Right ventricle myocardium superior (tissue), 1 donor: ENCODE data around the gene ZFYVE27. TPM values are rescaled to one million over a fixed set of nuclear protein-coding genes. Genes with fewer than 3 reads are reported as not detected.

Experiments
- ATAC-seq: fragments of 200-7000 bp; cut with Tn5 transposase; one replicate; pipeline ENCODE4 v1.9.1; 2020; ENCODE audit warnings: mild to moderate bottlenecking; ENCODE audit not compliant: poor library complexity
- DNase-seq: peaks from one replicate; pipeline ENCODE4 v3.0.0-alpha.2; 2020
- intact Hi-C: fragments of 100-400 bp; cut with DNase I; formaldehyde crosslinking; loops from one replicate; pipeline ENCODE4 v1.11.2; 2022
- total RNA-seq: library from RNA; stranded (reverse); fragmentation: NEBNext Ultra II Directional; extraction: Animal tissue kit (Norgen Biotek cat#: 25700); gene quantifications from one replicate; pipeline ENCODE4 v1.2.1, GENCODE V29; 2021
- donor health status: DM: no; HTN: yes; CAD: no; lungs with severe emphysema.

Gene ZFYVE27
- total RNA-seq, 1 donor from 2014 or later, result 10.6 TPM

GRCh38 chr10:97737770-97738265 is 890 bp downstream of the ZFYVE27 start:
- DNase-seq (no peak), ATAC-seq (no peak)
- intact Hi-C loops, result no loop called here

- ATAC-seq, result no peak
- intact Hi-C loops, result no loop called here
- DNase-seq, result no peak
These were observed 1.7 kb downstream of the ZFYVE27 start for GRCh38 chr10:97738616-97739015.

GRCh38 chr10:97740613-97741012 is 3.7 kb downstream of the ZFYVE27 start:
- intact Hi-C loops, result no loop called here
- no peak for ATAC-seq
- DNase-seq, result no peak

- no peak for DNase-seq
- intact Hi-C loops, result no loop called here
- ATAC-seq, result no peak
These were observed 6.4 kb downstream of the ZFYVE27 start for GRCh38 chr10:97743169-97743943.

GRCh38 chr10:97744405-97745035 is 7.6 kb downstream of the ZFYVE27 start:
- ATAC-seq (no peak), DNase-seq (no peak)
- intact Hi-C loops, result no loop called here

- intact Hi-C loops, result no loop called here
- ATAC-seq, result no peak
These were observed 10.6 kb downstream of the ZFYVE27 start for GRCh38 chr10:97747573-97747972.

GRCh38 chr10:97748116-97748515 is 11.2 kb downstream of the ZFYVE27 start:
- intact Hi-C loops, result no loop called here
- no peak for DNase-seq
- no peak for ATAC-seq

More at GRCh38 chr10:97747573-97747972, 10.6 kb downstream of the ZFYVE27 start:
- no peak for DNase-seq

GRCh38 chr10:97752956-97753355 is 16.0 kb downstream of the ZFYVE27 start:
- no peak for ATAC-seq
- DNase-seq, result no peak
- intact Hi-C loops, result no loop called here

- ATAC-seq (no peak), DNase-seq (no peak)
- intact Hi-C loops, result no loop called here
These were observed 17.8 kb downstream of the ZFYVE27 start for GRCh38 chr10:97754726-97755125.

- no peak for DNase-seq
- intact Hi-C loops, result no loop called here
- no peak for ATAC-seq
These were observed 18.8 kb downstream of the ZFYVE27 start for GRCh38 chr10:97755718-97756117.

GRCh38 chr10:97757471-97757870 is 20.5 kb downstream of the ZFYVE27 start:
- DNase-seq (no peak), ATAC-seq (no peak)
- intact Hi-C loops, result no loop called here

- peak; percentile 83 for ATAC-seq
- DNase-seq, result peak; percentile 73
- intact Hi-C loops, result no loop called here
These were observed 22.4 kb downstream of the ZFYVE27 start for GRCh38 chr10:97759158-97759887.

- intact Hi-C loops, result loop anchor here (2.0 kb wide), 1 partner anchor 109 kb away; no protein-coding TSS in a partner anchor
- ATAC-seq (no peak), DNase-seq (no peak)
These were observed 23.0 kb downstream of the ZFYVE27 start for GRCh38 chr10:97759946-97760345.

- intact Hi-C loops, result loop anchor here (2.0 kb wide), 1 partner anchor 108 kb away; no protein-coding TSS in a partner anchor
- ATAC-seq, result no peak
These were observed 23.7 kb downstream of the ZFYVE27 start for GRCh38 chr10:97760461-97761257.

GRCh38 chr10:97761331-97761865 is 24.5 kb downstream of the ZFYVE27 start:
- intact Hi-C loops, result loop anchor here (2.0 kb wide), 1 partner anchor 107 kb away; no protein-coding TSS in a partner anchor
- no peak for ATAC-seq
- DNase-seq, result no peak

More at GRCh38 chr10:97760461-97761257, 23.7 kb downstream of the ZFYVE27 start:
- DNase-seq, result no peak

- intact Hi-C loops, result no loop called here
- ATAC-seq (no peak), DNase-seq (no peak)
These were observed 25.1 kb downstream of the ZFYVE27 start for GRCh38 chr10:97762056-97762455.

- intact Hi-C loops, result no loop called here
- no peak for DNase-seq
- peak; percentile 63 for ATAC-seq
These were observed 25.9 kb downstream of the ZFYVE27 start for GRCh38 chr10:97762816-97763215.

GRCh38 chr10:97763411-97763810 is 26.5 kb downstream of the ZFYVE27 start:
- DNase-seq (no peak), ATAC-seq (no peak)
- intact Hi-C loops, result no loop called here
